GM10847 (cell line): ENCODE measurements around the gene FLYWCH2.

Experiments
- POLR2A ChIP-seq: IDR thresholded peaks from 2 replicates; pipeline ENCODE4 v1.6.1; 2011; ENCODE audit not compliant: insufficient read length; ENCODE audit errors: extremely low read depth

The FLYWCH2 gene

DNA sequence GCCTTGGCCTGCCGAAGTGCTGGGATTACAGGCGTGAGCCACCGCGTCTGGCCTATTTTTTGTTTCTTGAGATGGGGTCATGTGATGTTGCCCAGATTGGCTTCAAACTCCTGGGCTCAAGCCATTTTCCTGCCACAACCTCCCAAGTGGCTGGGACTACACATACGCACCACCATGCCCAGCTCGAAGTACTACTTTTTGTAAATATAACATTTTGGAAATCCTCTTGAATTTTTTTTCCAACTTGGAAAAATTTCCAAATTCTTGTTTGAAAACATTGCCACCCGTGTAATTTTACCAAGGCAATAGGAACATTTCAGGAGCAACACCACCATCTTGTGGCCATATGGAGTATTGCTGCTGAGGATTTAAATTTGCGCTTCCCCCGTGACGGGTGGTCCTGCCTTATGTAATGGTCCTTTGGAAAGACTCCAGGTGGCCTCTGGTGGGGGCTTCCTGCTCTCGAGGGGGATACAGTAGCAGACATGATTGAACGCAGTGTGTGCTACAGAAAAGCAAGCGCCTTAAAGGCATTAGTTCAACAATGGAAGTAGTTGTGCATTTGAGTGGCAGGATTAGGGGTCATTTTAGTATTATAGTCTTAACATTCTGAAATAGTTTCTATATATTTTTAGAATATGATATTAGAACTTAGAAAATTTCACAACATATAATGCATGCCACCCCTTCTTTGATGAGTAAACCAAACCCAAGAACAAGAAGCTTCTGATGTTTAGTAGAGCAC is 36.7 kb downstream of the FLYWCH2 start:
- no peak for TF ChIP-seq POLR2A

DNA sequence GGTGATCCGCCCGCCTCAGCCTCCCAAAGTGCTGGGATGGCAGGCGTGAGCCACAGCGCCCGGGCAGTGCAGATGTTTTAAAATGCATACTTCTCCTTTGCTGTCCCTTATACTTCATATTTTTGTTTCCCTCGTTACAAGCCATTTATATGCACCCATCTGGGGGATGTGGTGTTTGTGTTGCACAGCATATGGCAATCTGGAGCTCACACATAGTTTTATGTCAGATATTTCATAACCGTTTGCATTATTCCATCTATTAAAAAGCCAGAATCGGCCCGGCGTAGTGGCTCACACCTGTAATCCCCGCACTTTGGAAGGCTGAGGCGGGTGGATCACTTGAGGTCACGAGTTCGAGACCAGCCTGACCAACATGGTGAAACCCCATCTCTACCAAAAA is 40.5 kb downstream of the FLYWCH2 start:
- no peak for TF ChIP-seq POLR2A

GRCh38 chr16:2924901-2925755 is 42.1 kb downstream of the FLYWCH2 start:
- no peak for TF ChIP-seq POLR2A

DNA sequence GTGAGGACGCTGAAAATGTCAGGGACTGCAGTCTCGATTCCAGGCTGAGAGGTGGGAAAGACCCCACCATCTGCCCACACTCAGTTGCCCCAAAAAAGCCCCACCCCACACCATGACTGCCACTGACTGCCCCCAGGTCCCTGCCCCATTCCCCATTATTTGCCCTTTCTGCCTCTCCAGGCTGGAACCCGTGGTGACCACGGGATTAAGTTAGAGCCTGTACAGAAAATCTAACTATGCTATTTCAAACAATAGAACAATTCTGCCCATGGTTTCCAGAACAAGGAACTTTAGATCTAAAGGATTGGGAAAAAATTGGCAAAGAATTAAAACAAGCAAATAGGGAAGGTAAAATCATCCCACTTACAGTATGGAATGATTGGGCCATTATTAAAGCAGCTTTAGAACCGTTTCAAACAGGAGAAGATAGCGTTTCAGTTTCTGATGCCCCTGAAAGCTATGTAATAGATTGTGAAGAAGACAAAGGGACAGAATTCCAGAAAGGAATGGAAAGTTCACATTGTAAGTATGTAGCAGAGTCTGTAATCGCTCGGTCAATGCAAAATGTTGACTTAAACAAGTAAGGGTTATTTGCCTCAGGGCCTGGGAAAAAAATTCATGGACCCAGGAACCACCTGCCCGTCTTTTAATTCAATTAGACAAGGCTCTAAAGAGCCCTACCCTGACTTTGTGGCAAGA is 43.1 kb downstream of the FLYWCH2 start:
- TF ChIP-seq POLR2A: no peak

GRCh38 chr16:2926650-2926999 is 43.6 kb downstream of the FLYWCH2 start:
- TF ChIP-seq POLR2A: no peak

- no peak for TF ChIP-seq POLR2A
Observed at GRCh38 chr16:2927010-2927646, 44.1 kb downstream of the FLYWCH2 start.

DNA sequence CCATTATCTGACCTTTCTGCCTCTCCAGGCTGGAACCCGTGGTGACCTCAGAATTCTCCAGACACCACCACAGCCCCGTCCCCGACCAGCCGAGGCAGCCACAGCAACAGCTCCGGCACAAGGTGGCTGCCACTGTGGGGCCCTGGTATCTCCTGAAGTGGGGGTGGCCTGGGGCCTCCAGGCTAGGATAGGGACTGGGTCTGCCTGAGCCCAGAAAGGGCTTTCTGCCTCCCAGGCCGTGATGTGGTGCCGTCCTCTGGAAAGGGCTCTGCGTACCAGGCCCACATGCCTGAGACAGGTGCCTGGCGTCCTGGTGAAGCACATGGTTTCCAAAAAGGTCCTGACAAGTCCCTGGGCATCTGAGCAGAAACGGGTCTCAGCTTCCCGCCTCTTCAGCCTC is 45.8 kb downstream of the FLYWCH2 start:
- TF ChIP-seq POLR2A: no peak

- TF ChIP-seq POLR2A: no peak
Observed at GRCh38 chr16:2929693-2930092, 46.7 kb downstream of the FLYWCH2 start.

- no peak for TF ChIP-seq POLR2A
Observed at GRCh38 chr16:2930236-2930635, 47.2 kb downstream of the FLYWCH2 start.

DNA sequence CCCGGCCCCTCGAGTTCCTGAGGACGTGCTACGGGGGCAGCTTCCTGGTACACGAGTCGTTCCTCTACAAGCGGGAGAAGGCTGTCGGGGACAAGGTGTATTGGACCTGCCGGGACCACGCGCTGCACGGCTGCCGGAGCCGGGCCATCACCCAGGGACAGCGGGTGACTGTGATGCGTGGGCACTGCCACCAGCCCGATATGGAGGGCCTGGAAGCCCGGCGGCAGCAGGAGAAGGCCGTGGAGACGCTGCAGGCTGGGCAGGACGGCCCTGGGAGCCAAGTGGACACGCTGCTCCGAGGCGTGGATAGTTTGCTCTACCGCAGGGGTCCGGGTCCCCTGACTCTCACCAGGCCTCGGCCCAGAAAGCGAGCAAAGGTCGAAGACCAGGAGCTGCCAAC is 50.1 kb downstream of the FLYWCH2 start:
- TF ChIP-seq POLR2A: no peak

GRCh38 chr16:2933701-2934100 is 50.7 kb downstream of the FLYWCH2 start:
- no peak for TF ChIP-seq POLR2A

DNA sequence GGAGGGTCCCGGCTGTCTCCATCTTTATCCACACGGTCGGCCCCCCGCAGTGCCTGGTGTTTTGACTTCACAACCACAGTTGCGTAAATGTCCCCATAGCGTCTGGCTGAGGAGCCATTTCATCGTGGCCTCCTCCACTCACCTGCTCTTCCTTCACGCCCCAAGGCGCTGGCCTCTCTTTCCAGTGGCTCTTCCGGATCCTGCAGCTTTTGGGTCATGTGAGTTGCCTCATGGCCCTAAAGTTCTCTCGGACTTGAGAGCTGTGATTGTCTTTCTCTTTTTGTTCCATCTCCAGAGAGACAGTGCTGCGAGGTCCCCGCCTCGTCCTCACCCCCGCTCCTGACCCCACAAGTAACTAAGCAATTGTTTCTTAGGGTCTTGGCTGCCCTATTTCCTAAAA is 51.4 kb downstream of the FLYWCH2 start:
- no peak for TF ChIP-seq POLR2A

DNA sequence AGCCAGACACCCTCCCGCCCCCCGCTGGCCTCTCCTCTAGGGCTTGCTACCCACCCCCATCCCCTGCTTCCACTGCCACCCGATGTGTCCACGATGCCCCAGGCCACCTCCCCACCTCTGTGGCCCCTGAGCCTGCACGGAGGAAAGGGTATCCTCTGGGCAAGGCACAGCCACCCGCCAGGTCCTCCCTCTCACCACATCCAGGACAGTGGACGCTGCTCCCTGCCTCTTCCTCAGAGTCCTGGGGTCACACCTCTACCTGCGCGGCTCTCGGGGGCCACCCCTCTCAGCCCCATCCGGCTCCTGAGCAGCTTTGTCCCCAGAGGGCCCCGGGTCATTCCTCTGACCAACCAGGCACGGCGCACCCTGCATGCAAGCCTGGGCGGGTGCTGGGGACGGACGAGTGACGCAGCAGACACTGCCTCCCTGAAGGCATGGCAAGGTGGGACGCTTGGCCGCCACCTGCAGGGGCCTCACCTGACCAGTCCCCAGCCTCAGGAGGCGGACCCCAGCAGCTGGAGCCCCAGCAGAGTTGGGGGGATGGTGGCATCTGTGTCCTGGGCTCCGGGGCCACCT is 53.5 kb downstream of the FLYWCH2 start:
- no peak for TF ChIP-seq POLR2A

GRCh38 chr16:2937170-2937569 is 54.2 kb downstream of the FLYWCH2 start:
- TF ChIP-seq POLR2A: no peak

GRCh38 chr16:2938206-2938605 is 55.2 kb downstream of the FLYWCH2 start:
- TF ChIP-seq POLR2A: no peak
